HG03097 (cell line): Measurements from ENCODE around the gene PSMA7.
"Not testable (repeated sequence)": the region's sequence is repeated elsewhere in the genome, so short reads cannot be mapped to it uniquely, and the experiment has no call there.

ENCODE experiments used
- ATAC-seq: cut with Tn5 transposase; IDR thresholded peaks from one replicate; pipeline ENCODE4 v1.9.1; 2021; ENCODE audit not compliant: unreplicated experiment, low FRiP score

The PSMA7 gene

DNA sequence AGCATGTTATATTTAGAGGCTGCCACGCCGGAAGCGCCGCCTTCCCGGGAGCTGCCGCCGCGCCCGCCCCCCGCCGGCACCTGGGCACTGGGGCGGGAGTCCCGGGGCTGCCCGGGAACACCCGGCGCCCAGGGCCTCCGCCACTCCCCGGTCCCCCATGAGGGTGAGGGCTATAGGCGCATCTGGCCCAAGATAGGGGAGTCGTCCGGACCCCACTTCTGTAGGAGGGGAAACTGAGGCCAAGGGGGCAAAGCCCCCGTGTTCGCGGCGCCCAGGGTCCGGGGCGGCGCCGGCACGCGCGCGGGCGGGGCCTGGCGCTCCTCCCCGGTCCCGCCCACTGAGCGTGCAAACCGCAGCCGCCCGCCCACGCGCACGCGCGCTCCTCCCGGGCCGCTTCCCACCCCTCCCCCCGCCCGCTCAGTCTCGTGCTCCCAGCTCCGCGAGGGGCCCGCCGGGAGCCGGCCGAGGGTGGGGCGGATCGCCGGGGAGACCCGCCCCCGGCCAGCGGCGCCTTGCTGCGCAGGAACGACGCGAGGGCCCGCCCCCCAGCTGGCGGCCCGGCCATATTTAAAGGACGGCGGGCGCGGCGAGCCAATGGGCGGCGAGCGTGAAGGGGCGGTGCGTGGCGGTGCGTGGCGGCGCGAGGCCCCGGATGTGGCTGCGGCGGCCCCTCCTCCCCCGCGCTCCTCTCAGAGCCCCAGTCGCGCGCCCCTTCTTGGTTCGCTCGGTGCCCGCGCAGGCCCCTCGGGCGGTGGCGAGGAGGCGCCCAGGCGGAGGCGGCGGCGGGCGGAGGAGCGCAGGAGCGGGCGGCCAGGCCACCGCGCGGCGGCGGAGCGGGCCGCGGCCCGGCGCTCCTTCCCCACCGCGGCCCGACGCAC is 21.2 kb downstream of the PSMA7 start, which contains the start of gene LSM14B:
LSM14B (plus strand) TSS at position 700 of the 878 bp plus-strand sequence. CDS start 192 bp downstream, outside the sequence.
- ATAC-seq = peak; percentile 69

DNA sequence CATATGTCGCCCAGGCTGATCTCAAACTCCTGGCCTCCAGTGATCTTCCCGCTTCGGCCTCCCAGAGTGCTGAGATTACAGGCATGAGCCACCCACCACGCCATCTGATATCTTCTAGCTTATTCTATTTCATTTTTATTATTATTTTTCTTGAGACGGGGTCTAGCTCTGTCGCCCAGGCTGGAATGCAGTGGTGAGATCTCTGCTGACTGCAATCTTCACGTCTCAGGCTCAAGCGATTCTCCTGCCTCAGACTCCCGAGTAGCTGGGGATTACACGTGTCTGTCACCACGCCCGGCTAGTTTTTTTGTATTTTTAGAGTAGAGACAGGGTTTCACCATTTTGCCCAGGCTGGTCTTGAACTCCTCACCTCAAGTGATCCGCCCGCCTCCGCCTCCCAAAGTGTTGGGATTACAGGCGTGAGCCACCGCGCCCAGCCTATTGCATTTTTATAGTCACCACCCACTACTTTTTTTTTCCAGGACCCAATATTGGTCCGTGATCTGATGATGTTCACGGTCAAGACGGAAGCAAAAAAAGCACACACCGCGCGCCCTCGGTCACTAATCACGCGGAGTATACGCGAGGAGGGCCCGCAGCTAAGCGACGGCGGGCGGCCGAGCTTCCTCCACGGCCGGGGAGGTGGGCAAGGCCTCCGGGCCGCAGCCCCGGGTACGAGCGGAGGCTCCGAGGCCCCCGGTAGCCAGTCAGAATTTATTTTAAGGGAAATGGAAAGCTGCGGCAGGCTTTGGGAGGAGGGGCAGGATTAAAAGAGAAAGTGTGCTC is 22.0 kb downstream of the PSMA7 start:
- peak; percentile 13 for ATAC-seq

DNA sequence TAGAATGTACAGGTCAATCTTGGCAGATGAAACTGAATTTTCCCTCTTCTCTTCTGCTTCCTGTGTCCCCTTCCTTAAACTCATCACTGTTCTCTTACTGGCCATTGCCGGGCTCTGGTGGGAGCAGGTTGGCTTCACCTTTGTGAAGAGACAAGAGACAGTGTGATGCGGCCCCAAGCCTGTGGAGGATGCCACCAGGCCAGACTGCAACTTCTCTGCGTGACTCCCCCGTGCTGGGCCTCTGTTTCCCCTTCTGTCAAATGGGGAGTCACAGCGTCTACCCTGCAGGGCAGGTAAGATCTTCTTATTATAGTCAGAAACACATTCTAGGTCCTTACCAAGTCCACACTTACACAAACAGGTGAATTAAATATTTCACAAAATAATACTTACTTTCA is 22.8 kb downstream of the PSMA7 start:
- no peak for ATAC-seq

DNA sequence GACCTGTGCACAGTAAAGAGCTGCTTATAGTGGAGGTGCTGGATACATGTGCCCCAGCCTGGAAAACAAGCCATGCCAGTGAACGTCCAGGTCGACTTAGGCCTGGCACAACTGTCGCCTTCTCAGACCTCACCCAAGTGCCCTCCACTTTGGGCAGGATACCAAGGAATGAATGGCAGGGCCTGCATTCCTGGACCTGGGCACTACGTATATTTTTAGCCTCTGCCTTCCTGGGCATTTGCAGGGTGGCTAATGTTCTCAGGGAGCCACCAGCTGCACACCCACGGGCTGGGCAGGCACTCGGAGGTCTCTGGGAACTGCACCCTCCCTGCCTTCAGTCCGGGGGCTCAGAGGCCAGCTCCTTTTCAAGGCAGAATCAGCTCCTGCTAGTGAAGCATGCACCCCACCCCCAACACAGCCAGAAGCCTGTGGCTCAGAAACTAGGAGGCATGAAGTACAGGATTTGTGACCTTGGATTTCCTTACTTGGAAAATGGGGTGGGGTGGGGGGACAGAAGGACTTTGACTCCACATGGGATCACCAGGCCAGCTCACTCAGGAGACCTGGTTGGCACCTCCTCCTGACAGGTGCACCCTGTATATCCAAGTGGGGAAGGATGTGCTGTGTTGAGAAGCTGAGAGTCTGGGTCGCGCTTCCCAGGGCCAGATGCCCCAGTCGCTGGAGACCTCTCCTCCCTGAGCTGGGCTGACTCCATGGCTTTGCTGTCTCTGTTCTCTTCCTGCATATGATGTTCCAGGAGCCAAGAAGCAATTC is 23.4 kb downstream of the PSMA7 start:
- no peak for ATAC-seq

DNA sequence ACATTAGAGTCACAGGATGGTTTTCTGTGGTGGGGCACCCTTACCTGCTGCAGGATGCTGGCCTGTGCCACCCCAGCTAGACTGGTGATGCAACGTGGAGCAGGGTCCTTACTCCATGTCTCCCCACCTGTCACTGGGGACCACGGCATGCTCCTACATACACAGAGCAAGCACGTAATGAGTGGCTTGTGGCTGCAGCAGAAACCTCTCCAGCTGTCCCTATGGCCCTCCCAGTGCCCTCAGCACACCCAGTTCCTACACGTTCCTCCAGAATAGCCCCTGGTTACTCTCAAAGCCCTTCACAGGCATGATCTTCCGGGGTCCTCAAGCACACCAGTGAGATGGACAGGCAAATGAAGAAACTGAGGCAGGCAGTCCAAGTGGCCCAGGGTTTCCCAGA is 24.1 kb downstream of the PSMA7 start:
- no peak for ATAC-seq

DNA sequence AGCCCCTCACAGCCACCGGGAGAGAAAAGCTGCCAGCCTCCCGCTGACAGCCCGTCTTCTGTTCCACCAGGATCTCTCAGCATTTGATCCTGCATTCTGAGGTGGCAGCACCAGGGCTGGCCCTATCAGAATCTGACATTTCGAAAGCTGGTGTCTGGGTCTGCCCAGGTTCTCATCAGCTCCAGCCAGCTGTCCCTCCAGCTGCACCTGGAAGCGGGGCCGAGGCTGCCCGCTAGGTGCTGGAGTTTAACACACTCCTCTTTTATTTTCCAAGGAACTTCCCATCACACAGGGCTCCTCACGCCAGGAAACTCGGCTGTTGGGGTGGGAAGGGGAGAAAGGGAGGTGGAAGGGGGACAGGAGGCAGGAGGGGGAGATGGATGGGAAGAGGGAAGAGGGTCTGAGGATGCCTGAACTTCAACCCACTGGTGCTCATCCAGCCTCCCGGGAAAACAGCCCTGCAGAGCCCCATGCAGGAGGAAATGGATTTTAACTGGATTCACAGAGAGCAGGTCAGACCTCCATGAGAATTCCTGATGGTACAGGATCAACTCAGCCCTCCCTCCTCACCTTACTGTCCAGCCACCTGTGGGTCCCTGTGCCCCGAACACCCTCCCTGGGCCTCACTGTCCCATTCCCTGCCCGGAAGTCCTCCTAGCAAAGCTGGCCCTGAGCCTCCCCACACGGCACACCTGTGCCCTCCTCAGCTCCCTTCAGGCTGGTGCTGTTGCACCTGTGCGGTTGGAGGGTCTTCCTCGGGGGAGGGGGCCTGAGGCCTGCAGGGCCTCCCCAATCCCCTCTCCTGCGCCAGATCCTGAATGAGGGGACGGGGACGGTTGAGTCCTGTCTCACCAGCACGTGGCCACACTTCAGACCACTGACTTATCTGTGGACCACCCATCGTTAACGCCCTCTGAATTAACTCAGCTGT is 24.8 kb downstream of the PSMA7 start:
- no peak for ATAC-seq

DNA sequence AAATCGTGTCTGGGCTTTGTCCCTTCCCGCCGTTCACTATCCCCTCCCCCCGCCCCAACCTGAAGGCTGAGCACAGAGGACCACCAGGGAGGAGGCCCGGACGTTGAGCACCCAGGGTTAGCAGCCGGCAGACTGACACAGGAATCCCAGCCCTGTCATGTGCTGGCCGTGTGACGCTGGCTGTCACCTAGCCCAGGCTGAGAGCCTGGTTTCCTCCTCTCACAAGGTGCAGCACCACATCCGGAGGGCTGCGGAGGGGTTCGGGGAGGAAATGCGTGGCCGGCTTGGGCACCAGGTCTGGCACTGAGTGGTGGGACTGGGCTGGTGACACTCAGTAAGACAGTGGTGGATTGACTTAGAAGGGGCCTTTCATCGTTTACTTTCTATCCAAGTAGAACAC is 25.5 kb downstream of the PSMA7 start:
- ATAC-seq = no peak

DNA sequence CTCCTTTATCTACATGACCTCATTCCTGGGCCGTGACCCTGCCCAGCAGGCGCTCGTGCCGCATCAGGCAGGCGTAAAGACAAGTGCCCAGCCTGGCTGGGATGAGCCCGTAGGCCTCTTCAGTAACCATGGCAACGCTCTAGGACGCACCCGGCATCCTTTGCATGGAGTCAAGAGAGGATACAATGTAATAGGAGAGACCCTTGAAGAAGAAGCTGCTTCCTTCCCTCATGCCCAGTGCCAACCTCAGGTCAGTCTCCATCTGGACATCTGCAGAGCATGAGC is 25.9 kb downstream of the PSMA7 start:
- ATAC-seq = no peak

DNA sequence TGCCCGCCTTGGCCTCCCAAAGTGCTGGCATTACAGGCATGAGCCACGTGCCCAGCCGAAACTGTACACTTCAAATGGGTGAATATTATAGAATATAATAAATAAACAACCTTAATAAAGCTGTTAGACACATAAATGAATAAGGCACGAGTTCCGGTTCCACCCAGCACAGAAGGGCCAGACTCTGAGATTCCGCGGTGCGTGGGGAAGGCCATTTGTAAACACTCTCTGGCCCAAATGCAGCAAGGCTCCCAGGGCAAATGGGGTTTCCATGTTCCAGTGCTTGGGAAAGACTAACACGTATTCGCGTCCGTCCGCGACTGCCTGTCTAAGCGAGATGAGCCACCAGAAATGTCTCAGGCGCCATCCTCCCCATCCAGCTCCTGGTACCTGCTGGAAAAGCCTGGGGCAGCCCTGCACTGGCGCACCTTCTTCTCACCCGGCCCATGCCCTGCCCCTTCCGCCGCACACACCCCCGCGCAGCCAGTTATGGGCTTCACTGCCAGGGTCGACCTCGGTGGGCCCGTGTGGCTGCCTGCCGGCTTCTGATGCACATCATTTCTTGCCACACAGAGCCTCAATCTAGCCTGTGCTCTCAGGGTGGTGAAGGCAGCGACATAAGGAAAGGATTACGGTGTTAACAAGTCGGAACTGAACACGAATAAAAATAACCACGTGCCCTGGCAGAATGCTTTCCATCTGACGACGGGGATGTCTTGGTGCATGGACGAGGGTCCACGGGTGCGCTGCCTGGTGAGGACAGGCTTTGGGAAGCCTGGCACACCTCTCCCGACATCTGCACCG is 26.4 kb downstream of the PSMA7 start:
- no peak for ATAC-seq

DNA sequence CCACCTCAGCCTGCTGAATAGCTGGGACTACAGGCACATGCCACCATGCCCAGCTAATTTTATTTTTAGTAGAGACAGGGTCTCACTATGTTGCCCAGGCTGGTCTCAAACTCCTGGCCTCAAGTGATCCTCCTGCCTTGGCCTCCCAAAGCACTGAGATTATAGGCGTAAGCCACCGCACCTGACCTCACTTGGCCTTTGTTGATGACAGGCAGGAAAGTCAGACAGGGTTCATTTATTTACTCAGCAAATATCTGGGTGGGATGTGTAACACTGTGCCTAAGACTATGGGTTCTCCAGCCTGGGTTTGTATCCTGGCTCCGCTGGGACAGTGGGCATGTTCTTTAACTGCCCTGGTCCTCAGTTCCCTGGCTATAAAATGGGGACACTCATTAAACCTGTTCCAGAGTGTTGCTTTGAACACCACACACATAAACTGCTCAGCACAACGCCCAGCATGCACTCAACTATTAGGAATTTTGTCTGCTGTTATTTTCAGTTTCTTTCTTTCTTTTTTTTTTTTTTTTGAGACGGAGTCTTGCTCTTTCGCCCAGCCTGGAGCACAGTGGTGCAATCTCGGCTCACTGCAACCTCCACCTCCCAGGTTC is 27.3 kb downstream of the PSMA7 start:
- ATAC-seq = not testable (repeated sequence)

DNA sequence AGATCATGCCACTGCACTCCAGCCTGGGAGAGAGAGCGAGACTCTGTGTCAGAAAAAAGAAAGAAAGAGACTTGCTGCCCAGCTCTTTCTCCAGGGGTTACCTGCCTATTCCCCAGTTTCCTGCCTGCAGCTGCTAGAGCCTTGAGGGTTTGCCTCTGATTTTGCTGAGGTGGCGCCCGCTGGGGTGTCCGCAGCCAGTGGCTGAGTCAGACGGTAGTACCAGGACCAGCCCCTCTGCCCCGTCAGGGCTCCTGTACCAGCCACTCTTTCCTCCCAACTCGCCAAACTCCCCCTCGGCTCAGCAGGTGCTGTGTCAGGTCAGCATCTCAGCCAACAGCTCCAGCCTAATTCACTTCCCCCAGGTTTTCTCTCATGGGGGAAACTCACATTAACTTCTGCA is 28.3 kb downstream of the PSMA7 start:
- no peak for ATAC-seq

DNA sequence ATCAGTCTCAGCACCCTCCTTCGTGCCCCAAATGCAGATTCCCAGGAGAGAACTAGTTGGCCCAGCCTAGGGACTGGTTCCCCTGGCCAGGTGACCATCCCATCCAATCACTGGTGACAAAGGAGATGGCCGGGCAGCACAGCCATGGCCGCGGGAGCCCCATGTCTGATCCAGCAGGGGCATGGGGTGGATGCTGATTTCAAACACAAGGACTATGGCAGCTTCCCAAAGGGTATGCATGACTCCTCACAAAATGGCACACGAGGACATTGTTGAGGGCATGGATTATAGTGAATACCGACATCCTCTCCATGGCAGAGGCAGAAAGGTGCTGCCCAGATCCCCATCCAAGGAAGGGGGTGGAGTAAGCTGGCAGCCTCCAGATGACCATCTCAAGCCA is 30.8 kb downstream of the PSMA7 start:
- no peak for ATAC-seq

DNA sequence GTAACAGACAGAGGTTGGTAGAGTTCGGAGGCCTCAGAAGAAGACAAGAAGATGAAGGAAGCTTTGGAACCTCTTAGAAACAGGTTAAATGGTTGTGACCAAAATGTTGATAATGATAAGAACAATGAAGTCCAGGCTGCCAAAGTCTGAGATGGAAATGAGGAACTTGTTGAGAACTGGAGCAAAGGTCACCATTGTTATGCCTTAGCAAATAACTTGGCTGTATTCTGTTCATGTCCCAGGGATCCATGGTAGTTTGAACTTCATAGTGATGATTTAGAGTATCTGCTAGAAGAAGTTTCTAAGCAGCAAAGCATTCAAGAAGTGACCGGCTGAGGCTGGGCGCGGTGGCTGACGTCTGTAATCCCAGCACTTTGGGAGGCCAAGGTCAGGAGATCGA is 32.0 kb downstream of the PSMA7 start:
- ATAC-seq = no peak

DNA sequence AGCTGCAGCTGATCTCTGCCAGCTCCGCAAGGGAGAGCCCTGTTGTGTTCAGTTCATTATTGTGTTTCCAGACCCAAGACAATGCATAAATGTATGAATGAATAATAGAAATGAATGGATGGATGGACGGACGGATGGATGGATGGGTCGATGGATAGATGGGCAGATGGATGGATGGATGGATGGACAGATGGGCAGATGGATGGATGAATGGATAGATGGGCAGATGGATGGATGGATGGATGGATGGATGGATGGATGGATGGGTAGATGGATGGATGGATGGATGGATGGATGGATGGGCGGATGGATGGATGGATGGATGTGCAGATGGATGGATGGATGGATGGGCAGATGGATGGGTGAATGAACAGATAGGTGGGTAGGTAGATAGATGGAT is 37.6 kb downstream of the PSMA7 start:
- ATAC-seq = no peak

DNA sequence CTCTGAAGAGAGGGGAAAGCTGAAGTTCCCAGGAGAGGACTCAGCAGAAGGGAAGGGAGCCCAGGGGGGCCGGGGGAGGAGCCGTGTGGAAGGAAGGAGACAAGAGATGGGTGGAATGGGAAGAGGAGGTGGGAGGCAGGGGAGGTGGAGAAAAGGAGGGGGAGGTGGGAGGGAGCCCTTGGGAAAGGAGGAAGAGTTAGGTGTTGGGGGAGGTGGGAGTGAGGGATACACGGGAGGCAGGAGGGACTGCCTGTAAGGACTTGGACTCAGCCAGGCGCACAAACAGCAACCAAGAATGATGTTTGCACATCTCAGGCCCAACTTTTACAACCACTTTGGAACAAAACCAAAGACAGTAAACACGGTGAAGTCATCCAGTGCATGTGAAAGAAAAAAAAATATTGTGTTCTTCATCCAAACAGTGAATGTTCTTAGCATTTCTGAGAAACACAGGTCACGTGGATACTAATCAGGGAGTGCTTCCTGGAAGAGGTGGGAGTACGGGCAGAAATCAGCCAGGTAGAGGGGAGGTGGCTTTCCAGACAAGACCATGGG is 38.3 kb downstream of the PSMA7 start:
- no peak for ATAC-seq

DNA sequence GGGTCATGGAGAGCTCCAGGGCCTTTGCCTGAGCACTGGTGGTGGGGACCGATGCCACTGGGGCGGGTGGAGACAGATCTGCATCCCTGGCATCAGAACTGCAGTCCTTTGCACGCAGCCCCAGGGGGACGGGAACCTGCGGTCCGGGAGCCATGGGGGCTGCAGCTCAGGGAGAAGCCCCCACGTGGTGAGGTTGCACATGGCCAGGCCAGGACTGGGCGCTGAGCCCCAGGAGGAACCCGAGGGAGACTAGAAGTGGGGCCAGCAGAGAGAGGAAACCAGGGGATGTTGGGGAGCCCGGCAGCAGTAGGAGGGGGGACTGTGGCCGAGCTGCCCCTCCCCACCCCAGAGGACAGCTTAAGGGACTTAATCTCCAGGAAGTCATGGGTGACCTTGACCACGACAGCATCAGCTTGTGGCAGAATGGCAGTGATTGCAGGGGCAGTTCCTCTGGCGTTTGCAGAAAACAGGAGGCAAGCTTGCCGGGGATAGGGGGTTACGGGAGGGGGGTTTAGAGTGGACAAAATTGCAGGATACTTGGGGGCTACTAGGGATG is 38.9 kb downstream of the PSMA7 start:
- ATAC-seq = no peak

DNA sequence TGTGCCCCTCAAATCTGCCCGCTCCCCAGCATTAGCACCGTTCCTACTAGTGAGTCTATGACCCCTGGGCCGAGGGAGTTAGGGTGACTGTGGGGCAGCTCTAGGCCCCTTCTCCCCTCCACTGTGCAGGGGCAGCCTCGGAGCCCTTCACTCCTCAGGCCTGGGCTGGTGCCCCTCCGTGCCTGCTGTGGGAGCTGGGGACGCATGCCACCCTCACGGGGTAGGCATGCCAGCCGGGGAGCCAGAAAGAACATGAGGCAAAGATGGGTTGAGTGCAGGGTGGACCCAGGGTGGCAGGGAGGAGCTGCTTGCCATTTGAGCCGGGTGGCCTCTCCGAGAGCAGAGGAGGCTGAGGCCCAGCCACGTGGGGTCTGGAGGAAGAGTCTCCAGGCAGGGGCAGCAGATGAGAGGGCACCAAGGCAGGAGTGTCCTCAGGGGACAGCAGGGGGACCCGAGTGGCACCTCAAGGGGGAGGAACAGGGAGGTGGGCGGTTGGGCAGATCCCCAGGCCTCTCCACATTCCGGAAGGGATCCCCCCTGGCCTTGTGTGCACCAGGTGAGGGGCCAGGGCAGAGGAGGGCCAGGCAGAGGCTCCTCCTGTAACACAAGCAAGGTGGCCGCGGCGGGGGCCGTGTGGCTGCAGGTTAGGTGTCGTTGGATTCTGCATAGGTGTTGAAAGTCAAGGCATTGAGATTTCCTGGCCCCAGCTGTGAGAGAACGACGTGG is 39.5 kb downstream of the PSMA7 start:
- no peak for ATAC-seq

DNA sequence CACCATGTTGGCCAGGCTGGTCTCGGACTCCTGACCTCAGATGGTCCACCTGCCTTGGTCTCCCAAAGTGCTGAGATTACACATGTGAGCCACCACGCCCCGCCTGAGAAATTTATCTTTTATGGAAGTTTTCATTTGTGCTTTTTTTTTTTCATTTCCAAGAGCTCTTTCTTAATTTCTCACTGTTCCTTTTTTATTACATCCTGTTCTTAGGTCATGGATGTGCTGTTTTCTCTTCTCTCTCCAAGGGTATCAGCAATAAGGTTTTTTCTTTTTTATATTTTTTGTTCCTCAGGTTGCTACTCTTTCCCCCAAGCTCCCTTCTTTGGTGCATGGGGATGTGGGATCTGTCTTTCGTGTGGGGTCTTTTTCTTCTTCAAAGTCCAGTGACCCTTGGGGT is 42.1 kb downstream of the PSMA7 start:
- ATAC-seq = no peak
